GM12872 (cell line): Measurements from ENCODE around the gene SLC25A25.

Experiments
- CTCF ChIP-seq: IDR thresholded peaks from 3 replicates; pipeline ENCODE4 v1.5.1; 2011; ENCODE audit warnings: low read depth, mild to moderate bottlenecking, low read length, moderate library complexity; ENCODE audit not compliant: insufficient read depth

The SLC25A25 gene

DNA sequence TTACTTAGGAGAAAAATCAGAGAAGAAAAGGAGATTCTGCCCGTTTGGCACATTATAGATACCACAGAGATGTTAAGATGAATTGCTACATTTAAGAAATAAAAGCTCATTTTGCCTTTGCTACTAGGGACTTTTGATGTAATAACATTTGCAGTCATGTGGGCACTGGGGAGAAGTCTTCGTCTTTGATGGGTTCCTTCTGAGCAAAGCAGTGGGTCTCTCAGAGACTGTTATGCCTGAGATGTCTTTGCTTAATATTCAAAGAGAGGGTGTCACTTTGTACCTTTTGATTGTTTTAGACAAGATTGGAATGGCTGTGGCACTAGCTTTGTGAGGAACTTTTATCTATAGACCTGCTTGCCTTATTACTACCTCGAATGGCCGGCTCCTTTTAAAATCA lies 25.0 kb downstream of the SLC25A25 start:
- no peak for TF ChIP-seq CTCF

- TF ChIP-seq CTCF, result no peak
Observed at GRCh38 chr9:128094166-128094949, 26.3 kb downstream of the SLC25A25 start.

GRCh38 chr9:128094950-128095544 lies 27.0 kb downstream of the SLC25A25 start:
- TF ChIP-seq CTCF, result no peak

GRCh38 chr9:128096616-128097536 lies 28.8 kb downstream of the SLC25A25 start:
- no peak for TF ChIP-seq CTCF

DNA sequence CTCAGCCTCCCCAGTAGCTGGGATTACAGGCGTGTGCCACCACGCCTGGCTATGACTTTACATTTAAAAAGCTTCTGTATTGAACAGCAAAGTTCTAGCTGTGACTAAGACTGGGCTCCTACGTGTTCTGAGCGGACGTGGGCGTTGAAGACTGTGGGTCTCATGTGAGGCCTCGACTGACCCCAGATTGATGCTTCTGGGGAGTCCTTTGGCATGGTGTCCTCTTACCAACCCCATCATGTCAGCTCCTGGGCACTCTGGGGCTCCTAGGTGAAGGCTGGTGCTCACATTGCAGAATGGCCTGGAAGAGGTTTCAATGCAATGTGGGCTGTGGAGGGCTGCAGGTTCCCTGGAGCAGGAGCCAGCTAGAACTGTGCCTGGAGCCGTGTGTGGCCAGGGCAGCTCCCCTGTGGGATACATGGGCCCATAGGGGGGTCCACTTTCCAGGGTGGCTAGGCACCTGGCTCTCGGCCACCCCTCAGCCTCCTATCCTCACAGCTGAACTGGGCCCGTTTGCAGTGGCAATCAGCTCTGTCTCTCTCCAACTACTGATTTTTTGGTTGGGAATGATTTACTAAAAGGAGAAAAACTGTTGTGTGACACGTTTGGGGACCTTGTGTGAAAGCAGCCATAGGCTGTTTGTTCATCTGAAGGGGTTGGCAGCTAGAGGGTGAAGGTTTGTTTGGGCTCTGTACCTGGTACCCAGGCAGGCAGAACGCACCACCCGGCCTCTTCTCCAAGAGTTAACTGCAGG lies 29.7 kb downstream of the SLC25A25 start:
- no peak for TF ChIP-seq CTCF

DNA sequence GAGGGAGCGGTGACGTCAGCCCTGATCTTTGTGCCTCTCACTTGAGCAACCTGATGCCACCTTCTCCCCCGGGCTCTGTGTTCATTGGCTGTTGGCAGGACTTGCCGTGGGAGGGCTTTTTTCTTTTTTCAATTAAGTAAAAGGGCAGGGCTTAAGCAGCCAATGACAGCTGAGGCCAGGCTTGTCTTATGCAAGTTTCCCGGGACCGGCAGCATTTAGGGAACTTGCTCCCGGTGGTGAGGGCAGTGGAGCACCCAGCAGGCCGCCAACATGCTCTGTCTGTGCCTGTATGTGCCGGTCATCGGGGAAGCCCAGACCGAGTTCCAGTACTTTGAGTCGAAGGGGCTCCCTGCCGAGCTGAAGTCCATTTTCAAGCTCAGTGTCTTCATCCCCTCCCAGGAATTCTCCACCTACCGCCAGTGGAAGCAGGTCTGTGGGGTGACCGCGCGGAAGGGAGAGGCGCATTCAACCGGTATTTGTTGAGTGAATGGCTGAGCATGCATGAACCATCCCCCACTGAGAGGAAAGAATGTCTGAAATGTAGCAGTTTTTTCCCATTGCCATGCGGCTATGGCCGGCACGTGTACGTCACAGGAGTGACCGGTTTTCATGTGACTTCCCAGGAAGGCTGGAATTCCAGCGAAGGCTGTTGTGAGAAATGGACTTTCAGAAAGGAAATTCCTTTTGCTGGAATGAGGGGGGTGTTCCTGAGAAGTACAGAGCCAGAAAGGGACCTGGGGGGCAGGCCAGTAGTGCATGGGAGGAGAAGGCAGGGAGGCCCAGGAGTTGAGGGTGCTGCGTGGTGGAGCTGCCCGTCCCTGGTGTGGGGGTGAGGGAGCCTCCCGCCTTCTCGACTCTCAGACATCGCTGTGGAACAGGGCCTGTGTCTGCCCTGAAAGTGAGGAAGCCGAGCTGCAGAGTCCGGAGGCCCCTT lies 30.5 kb downstream of the SLC25A25 start:
- TF ChIP-seq CTCF, result no peak
